GM21737 (cell line): ENCODE measurements around the gene NACA.
"Not testable (repeated sequence)": the region's sequence is repeated elsewhere in the genome, so short reads cannot be mapped to it uniquely, and the experiment has no call there.

Source experiments
- ATAC-seq: cut with Tn5 transposase; IDR thresholded peaks from one replicate; pipeline ENCODE4 v1.9.1; 2021; ENCODE audit warnings: mild to moderate bottlenecking, moderate library complexity; ENCODE audit not compliant: unreplicated experiment

NACA gene

GRCh38 chr12:56724972-56725722 is at the start of gene NACA:
Gene NACA (minus strand): TSS chr12:56725299. CDS start chr12:56724521, 778 bp downstream.
- ATAC-seq, result peak; percentile 95

DNA sequence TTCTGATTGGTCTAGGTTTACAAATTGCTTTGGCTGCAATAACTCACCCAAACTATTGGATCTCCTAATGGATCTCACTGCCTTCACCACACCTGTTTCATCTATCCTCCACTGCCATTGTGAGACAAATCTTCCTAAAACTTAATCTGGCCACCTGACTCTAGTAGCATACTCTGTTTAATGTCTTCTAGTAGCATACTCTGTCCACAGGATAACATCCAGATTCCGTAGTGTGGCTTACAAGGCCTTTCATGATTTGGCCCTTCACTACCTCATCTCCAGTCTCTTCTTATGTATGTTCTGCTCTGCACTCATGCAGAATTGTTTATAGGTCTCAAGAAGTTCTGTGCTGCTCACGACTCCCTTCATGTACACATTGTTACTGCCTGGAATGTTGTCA is 48.0 kb upstream of the NACA start:
- ATAC-seq, result no peak

DNA sequence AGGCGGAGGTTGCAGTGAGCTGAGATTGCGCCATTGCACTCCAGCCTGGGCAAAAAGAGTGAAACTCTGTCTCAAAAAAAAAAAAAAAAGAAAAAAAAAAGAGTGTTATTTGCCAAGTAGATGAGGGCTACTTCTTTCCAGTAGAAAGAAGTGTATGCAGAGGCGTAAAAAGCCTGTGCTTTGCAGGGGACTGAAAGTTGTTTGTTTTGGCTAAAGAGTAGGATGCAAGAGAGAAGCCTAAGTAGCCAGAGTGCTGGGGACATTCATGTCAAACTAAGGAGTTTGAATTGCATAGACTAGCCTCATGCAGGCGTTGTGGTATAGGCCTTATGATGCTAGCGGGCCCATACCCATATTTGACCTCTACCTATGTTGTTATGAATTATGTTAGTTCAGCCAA is 47.5 kb upstream of the NACA start:
- no peak for ATAC-seq

DNA sequence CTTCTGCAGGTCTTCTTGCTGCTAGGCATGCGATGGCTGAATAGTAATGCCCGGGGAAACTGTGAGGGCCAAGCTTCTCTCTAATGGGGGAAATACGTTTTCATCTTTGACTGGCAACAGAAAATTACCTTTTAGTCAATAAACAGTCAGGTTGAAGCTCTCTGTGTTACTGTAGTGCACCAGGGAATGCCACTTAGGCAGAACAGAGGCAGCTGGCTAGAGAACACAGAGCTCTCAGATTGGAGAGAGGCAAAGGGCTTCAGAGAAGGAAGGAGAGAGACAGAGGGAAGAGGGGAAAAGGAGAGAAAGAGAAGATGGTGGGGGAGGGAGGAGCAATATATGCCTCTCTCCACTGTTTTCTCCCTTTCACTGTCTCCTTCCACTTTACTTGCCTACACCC is 44.8 kb upstream of the NACA start:
- no peak for ATAC-seq

GRCh38 chr12:56768424-56768823 is 43.3 kb upstream of the NACA start:
- no peak for ATAC-seq

DNA sequence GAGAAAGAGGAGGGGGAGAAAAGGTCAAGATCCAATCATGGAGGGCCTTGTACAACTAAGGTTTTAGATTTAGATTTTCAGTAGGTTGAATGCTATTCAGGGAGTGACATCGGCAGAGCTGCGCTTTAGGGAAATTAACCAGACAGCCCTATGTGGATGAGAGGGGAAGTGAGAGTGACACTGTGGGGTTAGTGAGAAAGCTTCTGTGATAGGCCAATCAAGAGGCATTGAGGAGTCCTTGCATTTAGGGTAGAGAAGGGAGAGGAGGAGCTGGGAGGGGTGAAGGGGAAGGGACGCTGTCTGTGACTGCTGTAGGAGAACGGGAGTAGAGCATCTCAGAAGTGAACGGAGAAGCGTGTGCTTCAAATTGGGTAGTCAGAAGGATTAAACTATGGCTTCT is 41.4 kb upstream of the NACA start:
- peak; percentile 97 for ATAC-seq

GRCh38 chr12:56763753-56764657 is 38.9 kb upstream of the NACA start:
- no peak for ATAC-seq

DNA sequence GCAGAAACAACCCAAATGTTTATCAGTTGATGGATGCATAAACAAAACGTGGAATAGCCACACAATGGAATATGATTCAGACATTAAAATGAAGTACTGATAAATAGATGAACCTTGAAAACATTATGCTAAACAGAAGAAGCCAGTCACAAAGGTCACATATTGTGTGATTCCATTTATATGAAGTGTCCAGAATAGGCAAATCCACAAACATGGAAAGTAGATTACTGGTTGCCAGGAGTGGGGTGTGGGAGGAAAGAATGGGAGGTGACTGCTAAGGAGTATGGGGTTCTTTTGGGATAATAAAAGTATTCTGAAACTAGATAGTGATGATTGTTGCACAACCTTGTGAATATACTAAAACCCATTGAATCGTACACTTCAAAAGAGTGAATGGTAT is 36.7 kb upstream of the NACA start:
- ATAC-seq, result no peak

GRCh38 chr12:56760460-56760859 is 35.4 kb upstream of the NACA start:
- no peak for ATAC-seq

GRCh38 chr12:56759263-56759908 is 34.3 kb upstream of the NACA start:
- ATAC-seq, result no peak

DNA sequence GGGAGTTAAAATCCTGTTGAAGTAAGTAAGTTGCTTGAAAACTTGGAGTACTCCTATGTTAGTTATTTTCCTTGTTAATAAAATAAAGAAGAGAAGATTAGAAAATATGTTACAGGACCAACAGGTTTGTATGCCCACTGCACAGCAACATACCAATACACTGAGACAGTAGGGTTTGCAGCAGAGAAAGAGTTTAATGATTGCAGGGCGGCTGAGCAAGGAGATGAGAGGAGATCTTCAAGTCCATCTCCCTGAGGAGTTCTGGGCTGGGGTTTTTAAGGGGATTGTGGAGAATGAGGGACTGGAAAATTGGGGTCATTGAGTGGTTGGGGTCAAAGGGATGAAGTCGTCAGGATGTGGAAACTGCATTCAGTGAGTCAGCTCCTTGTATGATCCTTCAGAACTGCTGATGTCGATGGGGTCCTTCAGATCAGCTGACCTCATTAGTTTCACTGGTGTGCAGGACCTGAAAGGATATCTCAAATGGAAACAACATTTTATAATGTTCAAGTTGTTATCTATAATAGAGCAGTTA is 33.7 kb upstream of the NACA start:
- no peak for ATAC-seq

DNA sequence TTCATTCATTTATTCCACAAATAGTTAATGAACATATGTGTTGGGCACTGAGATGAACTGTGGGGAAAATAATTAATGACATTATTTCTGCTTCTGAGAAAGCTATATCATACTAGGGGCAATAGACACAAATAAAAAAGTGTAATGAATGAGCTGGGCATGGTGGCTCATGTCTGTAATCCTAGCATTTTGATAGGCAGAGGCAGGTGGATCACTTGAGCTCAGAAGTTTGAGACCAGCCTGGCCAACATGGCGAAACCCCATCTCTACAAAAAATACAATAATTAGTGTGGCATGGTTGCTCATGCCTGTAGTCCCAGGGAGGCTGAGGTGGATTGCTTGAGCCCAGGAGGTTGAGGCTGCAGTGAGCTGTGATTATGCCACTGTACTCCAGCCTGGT is 32.9 kb upstream of the NACA start:
- not testable (repeated sequence) for ATAC-seq

- no peak for ATAC-seq
Measured at GRCh38 chr12:56753566-56753965, 28.5 kb upstream of the NACA start.

DNA sequence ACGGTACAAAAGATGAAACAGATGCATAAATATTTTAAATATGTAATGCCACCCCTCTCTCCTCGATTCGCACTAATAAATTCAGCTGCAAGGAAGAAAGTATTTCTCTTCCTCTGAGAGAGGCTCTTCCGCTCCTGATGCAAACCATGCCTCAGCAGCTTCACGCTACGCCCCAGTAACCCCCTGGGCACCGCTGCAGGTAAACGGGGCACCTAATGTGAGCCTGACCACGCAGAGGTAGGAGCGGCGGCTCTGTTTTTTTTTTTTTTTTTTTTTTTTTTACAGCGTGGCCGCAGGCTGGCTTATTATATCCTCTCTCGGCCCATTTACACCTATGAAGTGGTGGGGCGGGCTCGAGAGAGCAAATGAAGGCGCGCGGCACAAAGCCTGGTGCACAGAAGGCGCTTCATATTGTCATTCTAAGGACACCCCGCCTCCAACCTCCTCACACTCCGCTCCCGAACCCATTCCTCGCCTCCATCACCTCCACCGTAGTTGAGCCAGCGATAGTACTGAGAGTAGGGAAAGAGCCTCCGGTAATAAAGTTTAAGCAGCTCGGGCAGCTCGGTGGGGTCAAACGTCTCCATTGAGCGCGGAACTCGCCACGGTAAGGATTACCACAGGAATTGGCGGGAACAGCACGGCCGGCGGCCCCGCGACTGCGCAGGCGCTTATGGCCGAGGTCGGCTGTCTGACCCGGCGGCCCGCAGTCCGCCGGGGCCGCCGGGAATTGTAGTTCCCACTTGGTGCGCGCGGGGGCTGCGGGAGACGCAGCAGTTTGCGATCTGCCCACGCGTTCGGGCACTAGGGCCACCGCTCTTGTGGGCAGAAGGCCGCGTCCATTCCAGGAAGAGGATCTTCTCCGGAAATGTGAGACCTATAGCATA is 26.9 kb upstream of the NACA start, which contains the start of gene PRIM1:
TSS of gene PRIM1 (minus strand) at position 612 of the 887 bp plus-strand sequence. CDS start at position 587, 25 bp downstream.
- ATAC-seq, result peak; percentile 71

DNA sequence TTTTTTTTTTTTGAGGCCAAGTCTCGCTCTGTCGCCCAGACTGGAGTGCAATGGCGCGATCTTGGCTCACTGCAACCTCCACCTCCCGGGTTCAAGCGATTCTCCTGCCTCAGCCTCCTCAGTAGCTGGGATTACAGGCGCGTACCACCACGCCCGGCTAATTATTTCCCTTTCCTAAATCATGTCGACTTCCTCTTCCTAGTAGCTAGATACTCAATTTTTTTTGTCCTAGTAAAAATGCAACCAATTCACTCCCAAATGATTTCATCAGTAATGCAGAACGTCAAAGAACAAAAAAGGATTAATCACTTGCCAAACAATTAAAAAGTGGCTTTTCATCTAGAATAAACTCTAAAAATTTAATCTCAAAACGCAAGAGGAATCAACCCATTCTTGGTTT is 25.5 kb upstream of the NACA start:
- not testable (repeated sequence) for ATAC-seq

DNA sequence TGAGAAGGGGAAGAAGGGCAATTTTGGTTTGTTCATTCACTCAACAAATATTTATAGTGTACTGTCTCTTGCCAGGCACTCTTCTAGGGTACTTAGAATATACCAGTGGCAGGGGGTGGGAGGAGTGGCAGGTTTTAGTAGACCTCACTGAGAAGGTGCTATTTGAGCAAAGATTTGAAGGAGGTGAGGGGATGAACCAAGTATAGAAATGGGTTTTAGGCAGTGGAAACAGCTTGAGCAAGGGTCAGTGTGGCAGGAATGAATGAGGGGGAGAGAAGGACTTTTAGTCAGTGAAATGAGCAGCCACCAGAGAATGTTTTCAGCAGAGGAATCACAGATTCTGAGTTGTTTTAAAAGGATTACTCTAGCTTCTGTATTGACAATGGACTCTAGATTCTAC is 24.8 kb upstream of the NACA start:
- ATAC-seq, result no peak

DNA sequence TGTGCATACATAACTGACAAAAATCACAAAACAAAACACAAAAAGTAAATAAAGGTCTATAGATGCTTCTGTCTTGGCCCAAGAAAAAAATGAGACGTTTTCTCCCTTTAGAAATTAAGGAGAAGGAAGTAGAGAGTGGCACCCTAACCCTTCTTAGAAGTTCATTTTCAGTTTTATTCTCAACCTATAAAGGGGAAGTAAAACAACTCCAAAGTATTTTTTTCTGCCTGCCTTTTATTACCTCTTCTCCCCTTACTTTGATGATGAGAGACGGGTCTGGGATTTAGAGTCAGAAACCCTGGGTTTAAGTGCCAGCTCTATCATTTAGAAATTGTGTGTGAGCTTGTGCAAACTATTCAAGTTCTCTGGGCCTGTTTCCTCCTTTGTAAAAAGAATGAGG is 24.3 kb upstream of the NACA start:
- ATAC-seq, result no peak

- no peak for ATAC-seq
Measured at GRCh38 chr12:56728139-56728861, 3.2 kb upstream of the NACA start.

GRCh38 chr12:56726196-56726675 is 1.1 kb upstream of the NACA start:
- not testable (repeated sequence) for ATAC-seq
